DOHH2 (cell line): ENCODE measurements around the gene EXOSC10.

Experiments
- H3F3A ChIP-seq: fragments of 200-600 bp; sonication (generic), shearing (Covaris generic); 2 replicates; pipeline ENCODE4 v1.6.0; 2016; ENCODE audit warnings: antibody characterized with exemption, mild to moderate bottlenecking; ENCODE audit not compliant: control insufficient read depth, insufficient read depth
- H3K27ac ChIP-seq: fragments of 200-600 bp; sonication (generic); 2 replicates; pipeline ENCODE4 v1.5.1; 2014; ENCODE audit warnings: low read depth, mild to moderate bottlenecking, low read length, moderate library complexity
- H3K27me3 ChIP-seq: fragments of 200-600 bp; sonication (generic); 2 replicates; pipeline ENCODE4 v1.6.1; 2014; ENCODE audit warnings: mild to moderate bottlenecking, low read length, mixed read lengths; ENCODE audit not compliant: control insufficient read depth
- H3K36me3 ChIP-seq: fragments of 200-600 bp; sonication (generic); 2 replicates; pipeline ENCODE4 v1.6.1; 2014; ENCODE audit warnings: mild to moderate bottlenecking, low read length, moderate library complexity, mixed read lengths; ENCODE audit not compliant: control insufficient read depth
- H3K4me1 ChIP-seq: fragments of 200-600 bp; sonication (generic); 2 replicates; pipeline ENCODE4 v1.6.1; 2014; ENCODE audit warnings: mild to moderate bottlenecking, low read length, mixed read lengths; ENCODE audit not compliant: control insufficient read depth
- H3K4me2 ChIP-seq: fragments of 200-600 bp; sonication (generic); 2 replicates; pipeline ENCODE4 v1.6.0; 2014; ENCODE audit warnings: mild to moderate bottlenecking, low read length, moderate library complexity
- H3K4me3 ChIP-seq: fragments of 200-600 bp; sonication (generic); 2 replicates; pipeline ENCODE4 v1.5.1; 2014; ENCODE audit warnings: mild to moderate bottlenecking, low read length, mixed read lengths
- H3K79me2 ChIP-seq: fragments of 200-600 bp; sonication (generic); 2 replicates; pipeline ENCODE4 v1.6.1; 2014; ENCODE audit warnings: mild to moderate bottlenecking, low read length, mixed read lengths; ENCODE audit not compliant: control insufficient read depth
- H3K9me2 ChIP-seq: fragments of 200-600 bp; sonication (generic); replicated peaks from 2 replicates; pipeline ENCODE4 v1.6.1; 2014; ENCODE audit warnings: mild to moderate bottlenecking, low read length, mixed read lengths; ENCODE audit not compliant: control insufficient read depth
- H3K9me3 ChIP-seq: fragments of 200-600 bp; sonication (generic); 2 replicates; pipeline ENCODE4 v1.6.1; 2014; ENCODE audit warnings: antibody characterized with exemption, low read length, mixed read lengths; ENCODE audit not compliant: control insufficient read depth, insufficient read depth
- H4K20me1 ChIP-seq: fragments of 200-600 bp; sonication (generic); 2 replicates; pipeline ENCODE4 v1.6.0; 2014; ENCODE audit warnings: low read depth, mild to moderate bottlenecking, antibody characterized with exemption, low read length, moderate library complexity; ENCODE audit not compliant: control insufficient read depth, insufficient read depth
- CTCF ChIP-seq: fragments of 200-600 bp; sonication (generic); IDR thresholded peaks from one replicate; pipeline ENCODE4 v1.5.1; 2014; ENCODE audit warnings: antibody characterized with exemption, mild to moderate bottlenecking, low read depth, low read length; ENCODE audit not compliant: poor library complexity, severe bottlenecking
- EZH2phosphoT487 ChIP-seq: fragments of 200-600 bp; sonication (generic); IDR thresholded peaks from 2 replicates; pipeline ENCODE4 v1.6.1; 2017; ENCODE audit warnings: borderline replicate concordance, mild to moderate bottlenecking, antibody characterized with exemption, low read length, moderate library complexity, mixed read lengths

Gene EXOSC10

GRCh38 chr1:11126569-11126968, 26.9 kb upstream of the EXOSC10 start:
- H4K20me1 ChIP-seq: no peaks in the 10 kb centered on the region
- no peak overlapping the region for H3K4me3 ChIP-seq
- H3K36me3 ChIP-seq: peaks cover 66% of the 10 kb centered on the region
- no peaks in the 10 kb centered on the region for H3K79me2 ChIP-seq
- H3K4me2 ChIP-seq: no peak overlapping the region
- H3K9me2 ChIP-seq: no peaks in the 10 kb centered on the region
- no peaks in the 10 kb centered on the region for H3K4me1 ChIP-seq
- H3F3A ChIP-seq: no peaks in the 10 kb centered on the region
- TF ChIP-seq EZH2phosphoT487 (no peak), CTCF (no peak)
- no peaks in the 10 kb centered on the region for H3K9me3 ChIP-seq
- no peak overlapping the region for H3K27ac ChIP-seq
- no peaks in the 10 kb centered on the region for H3K27me3 ChIP-seq

DNA sequence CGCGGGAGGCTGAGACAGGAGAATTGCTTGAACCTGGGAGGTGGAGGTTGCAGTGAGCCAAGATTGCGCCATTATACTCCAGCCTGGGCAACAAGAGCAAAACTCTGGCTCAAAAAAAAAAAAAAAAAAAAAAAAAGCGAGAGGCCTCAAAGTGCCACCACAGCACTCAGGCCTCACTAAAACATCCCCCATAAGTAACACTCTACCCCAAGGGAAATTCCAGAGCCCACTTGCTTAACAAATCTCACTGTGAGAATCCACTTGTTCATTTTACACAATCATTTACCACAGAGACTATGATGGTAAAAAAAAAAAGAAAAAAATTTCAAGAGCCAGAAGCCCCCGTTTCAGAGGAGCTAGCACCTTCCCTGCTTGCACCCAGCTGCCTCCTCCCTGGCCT, 26.3 kb upstream of the EXOSC10 start:
- Histone ChIP-seq H3K79me2 (no peaks in the 10 kb centered on the region), H3K27me3 (no peaks in the 10 kb centered on the region), H3K9me3 (no peaks in the 10 kb centered on the region), H3K9me2 (no peaks in the 10 kb centered on the region), H4K20me1 (no peaks in the 10 kb centered on the region), H3K27ac (no peak overlapping the region), H3K36me3 (peaks cover 68% of the 10 kb centered on the region), H3F3A (no peaks in the 10 kb centered on the region), H3K4me2 (no peak overlapping the region), H3K4me3 (no peak overlapping the region), H3K4me1 (no peaks in the 10 kb centered on the region)
- TF ChIP-seq CTCF (no peak), EZH2phosphoT487 (no peak)

DNA sequence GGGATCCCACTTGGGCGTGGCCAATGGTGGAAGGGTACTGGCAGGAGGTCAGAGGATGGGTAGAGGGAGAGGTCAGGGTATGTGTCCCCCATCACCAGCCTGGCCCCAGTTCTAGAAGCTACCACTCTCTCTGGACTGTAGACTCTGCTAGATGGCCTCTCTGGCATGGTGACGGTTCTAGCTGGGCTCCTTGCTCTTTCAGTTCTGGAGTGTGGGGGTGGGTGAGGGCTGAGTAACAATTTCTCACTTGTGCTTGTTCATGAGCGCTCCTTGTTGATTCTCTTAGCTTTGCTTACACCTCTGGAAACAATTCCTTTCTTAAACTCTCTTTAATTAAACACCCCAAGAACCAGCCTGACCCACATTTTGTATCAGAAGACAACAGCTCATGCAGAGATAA, 25.3 kb upstream of the EXOSC10 start:
- no peaks in the 10 kb centered on the region for H3K9me3 ChIP-seq
- no peaks in the 10 kb centered on the region for H3K27me3 ChIP-seq
- peaks cover 61% of the 10 kb centered on the region for H3K36me3 ChIP-seq
- TF ChIP-seq EZH2phosphoT487: no peak
- no peak for TF ChIP-seq CTCF
- no peak overlapping the region for H3K4me2 ChIP-seq
- no peaks in the 10 kb centered on the region for H4K20me1 ChIP-seq
- no peak overlapping the region for H3K4me3 ChIP-seq
- no peaks in the 10 kb centered on the region for H3F3A ChIP-seq
- H3K9me2 ChIP-seq: no peaks in the 10 kb centered on the region
- H3K27ac ChIP-seq: no peak overlapping the region
- no peaks in the 10 kb centered on the region for H3K79me2 ChIP-seq
- H3K4me1 ChIP-seq: no peaks in the 10 kb centered on the region

DNA sequence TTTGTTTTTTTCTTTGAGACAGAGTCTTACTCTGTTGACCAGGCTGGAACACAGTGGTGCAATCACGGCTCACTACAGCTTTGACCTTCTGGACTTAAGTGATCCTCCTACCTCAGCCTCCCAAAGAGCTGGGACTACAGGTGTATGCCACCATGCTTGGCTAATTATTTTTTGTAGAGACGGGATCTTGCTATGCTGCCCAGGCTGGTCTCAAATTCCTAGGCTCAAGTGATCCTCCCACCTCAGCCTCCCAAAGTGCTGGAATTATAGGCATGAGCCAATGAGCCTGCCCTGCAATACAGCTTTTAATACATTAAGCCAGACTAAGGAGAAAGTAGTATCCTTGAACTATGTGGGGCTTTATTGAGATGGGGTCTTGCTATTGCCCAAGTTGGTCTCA, 16.6 kb upstream of the EXOSC10 start:
- Histone ChIP-seq H3K36me3 (peaks cover 47% of the 10 kb centered on the region), H3K27me3 (no peaks in the 10 kb centered on the region), H3K4me3 (no peak overlapping the region), H3K4me2 (no peak overlapping the region), H3K9me2 (no peaks in the 10 kb centered on the region), H3K4me1 (no peaks in the 10 kb centered on the region), H3K9me3 (no peaks in the 10 kb centered on the region), H4K20me1 (no peaks in the 10 kb centered on the region), H3K79me2 (no peaks in the 10 kb centered on the region), H3F3A (no peaks in the 10 kb centered on the region), H3K27ac (no peak overlapping the region)
- TF ChIP-seq EZH2phosphoT487 (no peak), CTCF (no peak)
